Measurements from ENCODE around the gene RHOT1. TPM values are rescaled to one million over a fixed set of nuclear protein-coding genes. Genes with fewer than 3 reads are reported as not detected.
"Not testable (repeated sequence)": the region's sequence is repeated elsewhere in the genome, so short reads cannot be mapped to it uniquely, and the experiment has no call there.

The RHOT1 gene
- total RNA-seq, 3 donors from 2014 or later (not counting 1 experiment from before 2014, with no cell fraction given): 25.1 to 32.7 (median 28.3) TPM

- TF ChIP-seq CTCF (IDR thresholded peaks at IDR 0.05): no peak
- Histone ChIP-seq H3K27me3 (ENCODE audit: control insufficient read depth, insufficient read depth, low read length) (no peaks in the 10 kb centered on the region), H3K4me1 (ENCODE audit: control insufficient read depth, insufficient read depth, low read length) (no peaks in the 10 kb centered on the region), H3K4me3 (ENCODE audit: low read length) (no peak overlapping the region), H3K36me3 (ENCODE audit: control insufficient read depth, insufficient read depth, low read length) (no peaks in the 10 kb centered on the region), H3K9me3 (ENCODE audit: control insufficient read depth, insufficient read depth, low read length) (no peaks in the 10 kb centered on the region), H3K27ac (ENCODE audit: low read length) (no peak overlapping the region)
- ATAC-seq (no peak), DNase-seq (no peak)
- H3K4me1 Mint-ChIP-seq: peaks cover 0 to 5% of the 10 kb centered on the region in 2 donors
- intact Hi-C loops (cut with micrococcal nuclease): no loop called here
- H3K27ac Mint-ChIP-seq: no peak overlapping the region
- 88% methylated on average over 2 of the region's 2 CpGs for WGBS (ENCODE audit: insufficient coverage)
- no peak overlapping the region for H3K4me3 Mint-ChIP-seq
- H3K36me3 Mint-ChIP-seq: no peaks in the 10 kb centered on the region
- H3K9me3 Mint-ChIP-seq: no peaks in the 10 kb centered on the region
- H3K27me3 Mint-ChIP-seq (ENCODE audit: low read depth in 2 of 2): peaks cover 0 to 3% of the 10 kb centered on the region in 2 donors
Observed at GRCh38 chr17:32116937-32117336, 25.4 kb upstream of the RHOT1 start.

GRCh38 chr17:32117399-32117798 lies 24.9 kb upstream of the RHOT1 start:
- no peak for TF ChIP-seq CTCF (IDR thresholded peaks at IDR 0.05)
- Mint-ChIP-seq H3K27me3 (ENCODE audit: low read depth in 2 of 2) (peaks cover 0 to 3% of the 10 kb centered on the region in 2 donors), H3K36me3 (no peaks in the 10 kb centered on the region), H3K4me1 (peaks cover 0 to 5% of the 10 kb centered on the region in 2 donors), H3K27ac (no peak overlapping the region), H3K4me3 (no peak overlapping the region), H3K9me3 (no peaks in the 10 kb centered on the region)
- no peak for DNase-seq
- WGBS (ENCODE audit: insufficient coverage): 80% methylated on average over 5 of the region's 8 CpGs
- Histone ChIP-seq H3K27ac (ENCODE audit: low read length) (no peak overlapping the region), H3K4me1 (ENCODE audit: control insufficient read depth, insufficient read depth, low read length) (no peaks in the 10 kb centered on the region), H3K36me3 (ENCODE audit: control insufficient read depth, insufficient read depth, low read length) (no peaks in the 10 kb centered on the region), H3K9me3 (ENCODE audit: control insufficient read depth, insufficient read depth, low read length) (no peaks in the 10 kb centered on the region), H3K4me3 (ENCODE audit: low read length) (no peak overlapping the region), H3K27me3 (ENCODE audit: control insufficient read depth, insufficient read depth, low read length) (no peaks in the 10 kb centered on the region)
- ATAC-seq: no peak
- intact Hi-C loops (cut with micrococcal nuclease): no loop called here

- H3K36me3 ChIP-seq (ENCODE audit: control insufficient read depth, insufficient read depth, low read length); H3K27ac ChIP-seq (ENCODE audit: low read length); H3K4me3 ChIP-seq (ENCODE audit: low read length); H3K36me3 Mint-ChIP-seq; H3K4me3 Mint-ChIP-seq; DNase-seq; intact Hi-C loops (cut with micrococcal nuclease); H3K4me1 ChIP-seq (ENCODE audit: control insufficient read depth, insufficient read depth, low read length); H3K9me3 ChIP-seq (ENCODE audit: control insufficient read depth, insufficient read depth, low read length); H3K27me3 ChIP-seq (ENCODE audit: control insufficient read depth, insufficient read depth, low read length); H3K27me3 Mint-ChIP-seq (ENCODE audit: low read depth in 2 of 2); H3K4me1 Mint-ChIP-seq; H3K9me3 Mint-ChIP-seq; ATAC-seq; H3K27ac Mint-ChIP-seq: not testable (repeated sequence)
- WGBS (ENCODE audit: insufficient coverage): 87% methylated on average over 3 of the region's 3 CpGs
Observed at GRCh38 chr17:32118088-32118487, 24.2 kb upstream of the RHOT1 start.

GRCh38 chr17:32118835-32119234 lies 23.5 kb upstream of the RHOT1 start:
- H3K4me3 Mint-ChIP-seq: no peak overlapping the region
- Histone ChIP-seq H3K4me3 (ENCODE audit: low read length) (no peak overlapping the region), H3K27ac (ENCODE audit: low read length) (no peak overlapping the region), H3K36me3 (ENCODE audit: control insufficient read depth, insufficient read depth, low read length) (no peaks in the 10 kb centered on the region), H3K9me3 (ENCODE audit: control insufficient read depth, insufficient read depth, low read length) (no peaks in the 10 kb centered on the region), H3K27me3 (ENCODE audit: control insufficient read depth, insufficient read depth, low read length) (no peaks in the 10 kb centered on the region), H3K4me1 (ENCODE audit: control insufficient read depth, insufficient read depth, low read length) (no peaks in the 10 kb centered on the region)
- WGBS (ENCODE audit: insufficient coverage): 97% methylated on average over 4 of the region's 4 CpGs
- no peak for ATAC-seq
- H3K27ac Mint-ChIP-seq: no peak overlapping the region
- peaks cover 0 to 2% of the 10 kb centered on the region in 2 donors for H3K4me1 Mint-ChIP-seq
- H3K9me3 Mint-ChIP-seq: no peaks in the 10 kb centered on the region
- H3K27me3 Mint-ChIP-seq (ENCODE audit: low read depth in 2 of 2): peaks cover 0 to 3% of the 10 kb centered on the region in 2 donors
- no peak for TF ChIP-seq CTCF (IDR thresholded peaks at IDR 0.05)
- no peaks in the 10 kb centered on the region for H3K36me3 Mint-ChIP-seq
- intact Hi-C loops (cut with micrococcal nuclease): no loop called here
- DNase-seq: no peak
